Inflammatory macrophage treated with lipopolysaccharide for 4 hours (primary cell): Measurements from ENCODE around the gene UPF1.
"Not testable (repeated sequence)": the region's sequence is repeated elsewhere in the genome, so short reads cannot be mapped to it uniquely, and the experiment has no call there.

Source experiments
- DNase-seq: peaks from one replicate; pipeline ENCODE4 v3.0.0-alpha.2; 2020

UPF1 gene

GRCh38 chr19:18901491-18901890, 69.7 kb downstream of the UPF1 start:
- DNase-seq = no peak

GRCh38 chr19:18902519-18902918, 70.8 kb downstream of the UPF1 start:
- not testable (repeated sequence) for DNase-seq

DNA sequence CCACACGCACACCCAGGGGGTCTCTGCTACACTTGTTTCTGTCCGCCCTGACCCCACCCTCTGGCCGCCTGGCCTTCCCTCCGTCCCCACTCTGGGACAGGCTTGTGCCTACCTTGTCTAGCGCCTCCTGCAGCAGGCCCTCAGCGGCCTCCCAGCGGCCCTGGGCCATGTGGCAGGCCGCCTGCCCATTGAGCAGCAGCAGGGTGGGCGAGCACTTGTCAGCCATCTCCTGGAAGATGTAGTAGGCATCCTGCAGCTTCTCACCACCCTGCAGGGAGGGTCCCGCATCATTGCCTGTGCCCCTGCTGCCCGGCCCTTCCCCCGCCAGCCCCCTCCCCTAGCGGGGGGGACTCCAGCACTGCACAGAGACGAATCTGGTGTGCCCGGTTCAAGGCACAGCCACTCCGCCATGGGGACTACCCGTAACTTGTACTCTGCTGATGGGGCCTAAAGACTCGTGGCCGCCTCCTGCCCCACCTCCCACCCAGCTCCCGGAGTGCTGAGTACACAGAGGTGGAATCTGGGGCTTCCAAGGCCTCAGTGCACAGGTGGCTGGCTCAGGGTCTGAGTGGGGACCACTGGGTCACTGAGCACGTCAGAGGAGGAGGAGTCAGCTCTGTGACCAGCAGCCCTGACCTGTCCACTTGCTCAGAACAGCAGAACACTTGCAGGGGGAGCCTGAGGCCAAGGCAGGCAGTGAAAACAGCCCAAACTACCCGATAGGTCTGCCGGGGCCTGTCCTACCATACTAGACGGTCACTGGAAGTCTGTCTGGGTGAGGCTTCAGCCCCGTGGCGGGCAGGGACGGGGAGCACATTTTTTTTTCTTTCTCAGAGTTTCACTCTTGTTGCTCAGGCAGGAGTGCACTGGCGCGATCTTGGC, 71.6 kb downstream of the UPF1 start:
- DNase-seq = no peak

- no peak for DNase-seq
These were observed 72.7 kb downstream of the UPF1 start for GRCh38 chr19:18904334-18905057.

- no peak for DNase-seq
These were observed 73.3 kb downstream of the UPF1 start for GRCh38 chr19:18905058-18905456.

- no peak for DNase-seq
These were observed 73.9 kb downstream of the UPF1 start for GRCh38 chr19:18905513-18906236.

DNA sequence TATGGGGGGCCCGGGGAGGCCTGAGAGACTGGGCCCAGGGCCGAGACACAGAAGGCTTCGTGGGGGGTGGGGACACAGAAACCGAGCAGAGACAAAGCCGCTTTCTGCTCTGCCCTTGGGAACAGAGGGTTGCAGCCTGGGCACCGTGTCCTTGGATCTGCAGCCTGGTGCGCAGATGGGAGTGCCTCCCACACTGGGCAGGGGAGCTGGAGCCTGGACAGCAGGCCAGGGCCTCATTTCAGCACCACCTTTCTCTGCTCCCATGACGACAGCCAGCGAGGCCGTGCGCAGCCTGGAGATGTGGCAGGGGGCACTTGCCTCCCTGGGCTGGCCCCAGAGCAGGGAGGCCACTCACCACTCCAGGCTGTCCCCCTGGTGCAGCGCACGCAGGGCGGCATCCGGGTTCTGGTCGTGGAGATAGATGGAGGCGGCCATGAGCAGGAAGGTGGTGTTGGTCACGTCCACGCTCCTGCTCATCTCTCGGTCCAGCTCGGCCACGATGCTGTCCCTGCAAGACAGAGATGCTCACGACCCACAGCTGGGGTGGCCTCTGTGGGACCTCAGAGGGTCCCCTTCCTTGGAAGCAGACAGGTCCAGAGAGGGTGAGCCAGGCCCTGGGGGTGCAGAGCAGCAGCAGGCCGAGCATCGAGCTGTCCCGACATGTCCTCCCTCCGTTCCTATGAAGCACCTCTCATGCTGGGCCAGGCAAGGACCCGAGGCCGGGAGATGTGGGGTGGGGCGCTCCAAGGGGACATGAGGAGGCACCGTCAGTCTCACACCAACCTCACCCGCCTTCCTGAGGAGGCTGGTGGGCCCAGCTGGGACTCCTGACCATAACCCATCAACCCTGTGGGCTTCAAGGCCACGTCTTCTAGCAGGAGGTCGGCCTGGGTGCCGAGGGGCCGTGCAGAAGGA, 75.1 kb downstream of the UPF1 start:
- no peak for DNase-seq

DNA sequence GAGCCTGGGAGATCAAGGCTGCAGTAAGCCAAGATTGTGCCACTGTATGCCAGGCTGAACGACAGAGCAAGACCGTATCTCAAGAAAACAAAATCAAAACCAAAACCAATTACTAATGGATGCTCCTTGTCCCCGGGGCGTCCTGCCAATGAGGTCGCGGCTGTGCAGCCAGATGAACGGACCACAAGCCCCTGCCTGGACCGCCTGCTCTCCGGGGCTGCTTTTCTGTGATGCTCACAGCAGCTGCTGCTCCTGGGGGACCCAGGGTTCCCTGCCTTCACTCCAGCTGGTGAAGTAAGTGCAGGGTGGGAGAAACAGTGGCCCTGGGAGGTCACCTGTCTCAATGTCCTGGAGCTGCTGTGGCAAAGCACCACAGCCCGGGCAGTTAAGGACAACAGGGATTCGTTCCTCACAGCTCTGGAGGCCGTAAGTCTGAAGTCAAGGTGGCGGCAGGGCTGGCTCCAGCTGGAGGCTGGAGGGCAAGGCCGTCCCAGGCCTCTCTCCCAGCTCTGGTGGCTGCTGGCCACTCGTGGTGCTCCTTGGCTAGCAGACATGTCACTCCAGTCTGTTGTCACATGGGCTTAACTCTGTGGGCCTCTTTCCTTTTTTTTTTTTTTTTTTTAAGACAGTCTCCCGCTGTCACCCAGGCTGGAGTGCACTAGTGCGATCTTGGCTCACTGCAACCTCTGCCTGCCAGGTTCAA, 77.3 kb downstream of the UPF1 start:
- DNase-seq = no peak

DNA sequence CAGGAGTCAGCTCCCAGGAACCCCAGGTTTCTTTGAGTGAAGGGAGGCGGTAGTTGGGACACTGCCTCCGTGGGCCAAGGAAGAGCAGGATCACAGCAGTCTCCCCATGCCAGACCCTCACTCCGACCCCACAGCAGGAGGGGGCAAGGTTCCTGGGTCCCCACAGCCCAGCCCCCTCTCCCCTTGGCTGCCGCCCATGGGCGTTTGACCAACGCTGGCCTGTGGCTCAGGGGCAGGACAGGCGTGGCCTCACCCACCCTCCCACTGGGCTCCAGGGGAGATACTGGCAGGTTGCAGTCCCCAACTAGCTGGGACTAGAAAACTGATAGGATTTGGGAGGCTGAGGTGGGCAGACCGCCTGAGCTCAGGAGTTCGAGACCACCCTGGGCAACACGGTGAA, 78.3 kb downstream of the UPF1 start:
- no peak for DNase-seq

- no peak for DNase-seq
These were observed 79.2 kb downstream of the UPF1 start for GRCh38 chr19:18910801-18911436.

- DNase-seq = no peak
These were observed 81.2 kb downstream of the UPF1 start for GRCh38 chr19:18912933-18913332.

DNA sequence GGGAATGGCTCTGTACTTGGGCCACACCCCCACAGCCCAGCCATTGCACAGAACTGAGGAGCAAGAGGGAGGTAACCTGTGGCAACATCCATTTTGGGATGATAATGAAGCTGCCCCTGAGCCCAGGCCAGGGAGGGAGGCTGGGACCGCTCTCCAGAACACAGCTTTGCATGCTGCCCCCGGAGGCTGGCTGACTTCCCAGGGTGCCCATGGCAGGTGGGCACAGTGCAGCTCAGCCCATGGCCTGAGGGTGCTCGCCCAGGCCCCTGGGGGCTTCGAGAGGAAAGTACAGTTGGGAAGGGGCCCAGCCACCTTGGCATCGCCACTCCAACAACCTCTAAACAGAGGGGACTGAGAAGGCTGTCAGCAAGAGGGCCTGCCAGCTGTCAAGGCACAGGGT, 81.7 kb downstream of the UPF1 start:
- DNase-seq = no peak

DNA sequence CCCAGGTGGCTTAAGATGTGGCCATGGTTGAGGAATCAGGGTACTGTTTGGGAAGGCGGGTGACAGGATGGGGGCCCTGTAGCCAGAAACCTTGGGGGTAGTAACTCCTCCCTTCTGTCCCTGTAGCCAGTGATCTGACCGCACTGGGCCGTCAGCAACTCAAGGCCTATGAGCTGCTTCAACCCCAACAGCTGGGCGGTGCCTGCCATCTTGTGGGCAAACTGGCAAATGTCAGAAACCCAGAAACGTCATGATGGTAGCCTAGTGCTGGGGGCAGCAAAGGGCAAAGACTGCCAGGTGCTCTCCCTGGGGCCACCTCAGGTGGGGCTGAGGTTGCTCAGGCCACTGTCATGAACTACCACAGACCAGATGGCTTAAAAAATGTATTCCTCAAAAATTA, 83.9 kb downstream of the UPF1 start:
- DNase-seq = peak; percentile 44

DNA sequence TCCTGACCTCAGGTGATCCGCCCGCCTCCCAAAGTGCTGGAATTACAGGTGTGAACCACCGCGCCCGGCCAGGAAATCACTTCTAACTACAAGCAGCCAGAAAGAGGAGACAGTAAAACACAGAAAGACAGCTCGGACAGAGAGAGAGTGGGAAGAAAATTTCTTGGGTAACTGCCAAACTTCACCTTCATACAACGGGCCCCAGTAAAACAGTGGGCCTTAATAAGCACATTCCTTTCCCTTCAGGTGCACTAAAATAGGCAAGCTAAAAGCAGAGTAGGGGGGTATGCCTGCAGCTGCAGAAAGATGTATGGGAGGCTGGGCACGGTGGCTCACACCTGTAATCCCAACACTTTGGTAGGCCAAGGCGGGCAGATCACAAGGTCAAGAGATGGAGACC, 85.8 kb downstream of the UPF1 start:
- DNase-seq = not testable (repeated sequence)
